ENCODE measurements around the gene EFCAB6. TPM values are rescaled to one million over a fixed set of nuclear protein-coding genes. Genes with fewer than 3 reads are reported as not detected.

EFCAB6 gene
- total and polyA plus RNA-seq, 2 donors (not counting 1 experiment from before 2014, with no cell fraction given), result 0.07 to 0.10 TPM

GRCh38 chr22:43772831-43773230 is 39.3 kb downstream of the EFCAB6 start:
- DNase-seq, result no peak
- H3K27ac Mint-ChIP-seq, result no peak overlapping the region
- Histone ChIP-seq H4K20me1 (ENCODE audit: control insufficient read depth, insufficient read depth, low read length, poor library complexity, severe bottlenecking) (no peaks in the 10 kb centered on the region), H3K9me3 (ENCODE audit: control extremely low read depth in 1 of 3, control insufficient read depth in 2 of 3, insufficient read depth in 1 of 3, low read length in 2 of 3) (no peaks in the 10 kb centered on the region), H3K27ac (ENCODE audit: low read length in 2 of 2) (no peak overlapping the region), H3K9ac (ENCODE audit: low read length) (no peak overlapping the region), H3K4me3 (ENCODE audit: control extremely low read depth in 1 of 5, extremely low read depth in 1 of 5, insufficient read depth in 1 of 5, low read depth in 2 of 5, low read length in 4 of 5) (no peak overlapping the region), H3K4me2 (replicated peaks; ENCODE audit: low read depth, low read length, poor library complexity, severe bottlenecking) (no peak overlapping the region), H3K4me1 (ENCODE audit: control insufficient read depth in 2 of 2, insufficient read depth in 2 of 2, low read length in 2 of 2) (no peaks in the 10 kb centered on the region), H3K27me3 (replicated peaks in 1 of 4; ENCODE audit: control extremely low read depth in 1 of 4, control insufficient read depth in 3 of 4, insufficient read depth in 4 of 4, low read length in 3 of 4) (peaks cover 0 to 3% (median 0%) of the 10 kb centered on the region in 4 experiments), H3K79me2 (ENCODE audit: control insufficient read depth, insufficient read depth, low read length) (no peaks in the 10 kb centered on the region), H3K36me3 (replicated peaks in 1 of 2; ENCODE audit: control extremely low read depth in 1 of 2, control insufficient read depth in 1 of 2, extremely low read depth in 1 of 2, insufficient read depth in 2 of 2, low read length in 1 of 2) (no peaks in the 10 kb centered on the region), H2AFZ (ENCODE audit: insufficient read depth, low read depth, low read length, poor library complexity, severe bottlenecking) (no peak overlapping the region)
- no peak overlapping the region for H3K4me3 Mint-ChIP-seq
- ChIA-PET POLR2A (no interaction called here), CTCF (no interaction called here)
- WGBS (ENCODE audit: insufficient coverage), result 88% methylated on average over 3 of the region's 6 CpGs
- no peaks in the 10 kb centered on the region for H3K4me1 Mint-ChIP-seq
- H3K9me3 Mint-ChIP-seq (ENCODE audit: insufficient read depth), result no peaks in the 10 kb centered on the region
- H3K27me3 Mint-ChIP-seq, result peaks cover 26% of the 10 kb centered on the region
- no peak for ATAC-seq (ENCODE audit: low read depth)
- intact Hi-C loops (cut with micrococcal nuclease), result no loop called here
- TF ChIP-seq, protein P1, sequence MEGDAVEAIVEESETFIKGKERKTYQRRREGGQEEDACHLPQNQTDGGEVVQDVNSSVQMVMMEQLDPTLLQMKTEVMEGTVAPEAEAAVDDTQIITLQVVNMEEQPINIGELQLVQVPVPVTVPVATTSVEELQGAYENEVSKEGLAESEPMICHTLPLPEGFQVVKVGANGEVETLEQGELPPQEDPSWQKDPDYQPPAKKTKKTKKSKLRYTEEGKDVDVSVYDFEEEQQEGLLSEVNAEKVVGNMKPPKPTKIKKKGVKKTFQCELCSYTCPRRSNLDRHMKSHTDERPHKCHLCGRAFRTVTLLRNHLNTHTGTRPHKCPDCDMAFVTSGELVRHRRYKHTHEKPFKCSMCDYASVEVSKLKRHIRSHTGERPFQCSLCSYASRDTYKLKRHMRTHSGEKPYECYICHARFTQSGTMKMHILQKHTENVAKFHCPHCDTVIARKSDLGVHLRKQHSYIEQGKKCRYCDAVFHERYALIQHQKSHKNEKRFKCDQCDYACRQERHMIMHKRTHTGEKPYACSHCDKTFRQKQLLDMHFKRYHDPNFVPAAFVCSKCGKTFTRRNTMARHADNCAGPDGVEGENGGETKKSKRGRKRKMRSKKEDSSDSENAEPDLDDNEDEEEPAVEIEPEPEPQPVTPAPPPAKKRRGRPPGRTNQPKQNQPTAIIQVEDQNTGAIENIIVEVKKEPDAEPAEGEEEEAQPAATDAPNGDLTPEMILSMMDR (IDR thresholded peaks at IDR 0.05), result no peak
- TF ChIP-seq EZH2 (IDR thresholded peaks at IDR 0.05; ENCODE audit: borderline replicate concordance, insufficient read depth, low read depth, low read length, poor library complexity, severe bottlenecking), result no peak

DNA sequence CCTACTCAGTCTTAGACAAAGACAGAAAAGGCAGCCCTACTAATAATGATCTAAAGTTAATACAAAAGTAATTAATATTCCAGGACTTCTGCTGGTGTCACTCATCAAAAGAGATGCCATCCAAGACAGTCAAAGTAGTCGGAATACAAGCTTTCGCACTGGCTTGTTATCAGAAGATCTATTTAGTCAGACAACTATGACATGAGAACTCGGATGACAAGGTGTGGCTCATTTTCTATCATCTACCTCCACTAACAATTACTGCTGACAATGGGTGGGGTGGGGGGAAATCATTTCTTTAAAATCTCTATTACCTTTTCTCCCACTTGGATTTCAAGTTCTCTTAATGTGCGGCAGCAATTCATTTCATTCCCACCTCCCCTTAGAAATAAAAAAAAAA is 56.7 kb downstream of the EFCAB6 start:
- intact Hi-C loops (cut with micrococcal nuclease), result no loop called here
- H3K4me2 ChIP-seq (replicated peaks; ENCODE audit: low read depth, low read length, poor library complexity, severe bottlenecking), result no peak overlapping the region
- H3K4me3 Mint-ChIP-seq, result no peak overlapping the region
- peaks cover 33% of the 10 kb centered on the region for H3K27me3 Mint-ChIP-seq
- no peaks in the 10 kb centered on the region for H3K4me1 Mint-ChIP-seq
- ChIA-PET POLR2A (no interaction called here), CTCF (no interaction called here)
- no peak overlapping the region for H3K9ac ChIP-seq (ENCODE audit: low read length)
- DNase-seq (no peak), ATAC-seq (ENCODE audit: low read depth) (no peak)
- TF ChIP-seq, protein P1 (IDR thresholded peaks at IDR 0.05), result no peak
- TF ChIP-seq EZH2 (IDR thresholded peaks at IDR 0.05; ENCODE audit: borderline replicate concordance, insufficient read depth, low read depth, low read length, poor library complexity, severe bottlenecking), result no peak
- no peaks in the 10 kb centered on the region for H3K9me3 Mint-ChIP-seq (ENCODE audit: insufficient read depth)
- H3K79me2 ChIP-seq (ENCODE audit: control insufficient read depth, insufficient read depth, low read length), result no peaks in the 10 kb centered on the region
- no peak overlapping the region for H2AFZ ChIP-seq (ENCODE audit: insufficient read depth, low read depth, low read length, poor library complexity, severe bottlenecking)
- no peaks in the 10 kb centered on the region for H3K9me3 ChIP-seq (ENCODE audit: control extremely low read depth in 1 of 3, control insufficient read depth in 2 of 3, insufficient read depth in 1 of 3, low read length in 2 of 3)
- no peak overlapping the region for H3K27ac ChIP-seq (ENCODE audit: low read length in 2 of 2)
- no CpG with 5 or more reads among the region's 4 CpGs for WGBS (ENCODE audit: insufficient coverage)
- no peak overlapping the region for H3K4me3 ChIP-seq (ENCODE audit: control extremely low read depth in 1 of 5, extremely low read depth in 1 of 5, insufficient read depth in 1 of 5, low read depth in 2 of 5, low read length in 4 of 5)
- no peaks in the 10 kb centered on the region for H3K27me3 ChIP-seq (replicated peaks in 1 of 4; ENCODE audit: control extremely low read depth in 1 of 4, control insufficient read depth in 3 of 4, insufficient read depth in 4 of 4, low read length in 3 of 4)
- no peaks in the 10 kb centered on the region for H4K20me1 ChIP-seq (ENCODE audit: control insufficient read depth, insufficient read depth, low read length, poor library complexity, severe bottlenecking)
- H3K36me3 ChIP-seq (replicated peaks in 1 of 2; ENCODE audit: control extremely low read depth in 1 of 2, control insufficient read depth in 1 of 2, extremely low read depth in 1 of 2, insufficient read depth in 2 of 2, low read length in 1 of 2), result no peaks in the 10 kb centered on the region
- no peaks in the 10 kb centered on the region for H3K4me1 ChIP-seq (ENCODE audit: control insufficient read depth in 2 of 2, insufficient read depth in 2 of 2, low read length in 2 of 2)
- no peak overlapping the region for H3K27ac Mint-ChIP-seq
